Rectal smooth muscle tissue (tissue), 1 donor: ENCODE measurements around the gene RAB5A.

Source experiments
- H3K27ac ChIP-seq: one replicate; pipeline ENCODE4 v1.7.0; 2013; ENCODE audit warnings: low read depth, low read length, inconsistent platforms
- H3K27me3 ChIP-seq: one replicate; pipeline ENCODE4 v1.7.0; 2013; ENCODE audit warnings: low read length; ENCODE audit not compliant: control insufficient read depth, insufficient read depth
- H3K36me3 ChIP-seq: one replicate; pipeline ENCODE4 v1.7.0; 2013; ENCODE audit warnings: low read length; ENCODE audit not compliant: control insufficient read depth, insufficient read depth
- H3K4me1 ChIP-seq: one replicate; pipeline ENCODE4 v1.7.0; 2013; ENCODE audit warnings: low read length; ENCODE audit not compliant: control insufficient read depth, insufficient read depth
- H3K4me3 ChIP-seq: one replicate; pipeline ENCODE4 v1.7.0; 2013; ENCODE audit warnings: low read length
- H3K9ac ChIP-seq: one replicate; pipeline ENCODE4 v1.7.0; 2013; ENCODE audit warnings: low read length

The RAB5A gene

DNA sequence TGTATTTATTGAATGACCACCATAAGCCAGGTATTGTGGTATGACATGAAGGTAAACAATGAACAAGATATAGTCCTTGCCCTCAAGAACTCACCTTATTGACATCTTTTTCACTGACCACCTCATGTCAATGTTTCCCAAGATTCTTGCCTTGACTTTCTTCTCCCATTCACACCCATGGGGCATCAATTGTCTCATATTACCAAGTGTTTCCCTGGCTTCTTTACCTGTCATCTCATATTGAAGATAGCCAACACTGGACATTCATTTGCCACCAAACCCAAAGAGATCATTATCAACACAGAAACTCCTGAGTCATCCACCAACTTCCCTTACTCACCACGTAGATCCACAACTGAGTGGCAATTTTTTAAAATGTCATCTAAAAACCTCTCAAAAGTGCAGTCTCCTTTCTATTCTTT, 15.1 kb upstream of the RAB5A start:
- Histone ChIP-seq H3K27me3 (no peaks in the 10 kb centered on the region), H3K9ac (no peak overlapping the region), H3K36me3 (no peaks in the 10 kb centered on the region), H3K4me3 (no peak overlapping the region), H3K27ac (no peak overlapping the region), H3K4me1 (no peaks in the 10 kb centered on the region)

DNA sequence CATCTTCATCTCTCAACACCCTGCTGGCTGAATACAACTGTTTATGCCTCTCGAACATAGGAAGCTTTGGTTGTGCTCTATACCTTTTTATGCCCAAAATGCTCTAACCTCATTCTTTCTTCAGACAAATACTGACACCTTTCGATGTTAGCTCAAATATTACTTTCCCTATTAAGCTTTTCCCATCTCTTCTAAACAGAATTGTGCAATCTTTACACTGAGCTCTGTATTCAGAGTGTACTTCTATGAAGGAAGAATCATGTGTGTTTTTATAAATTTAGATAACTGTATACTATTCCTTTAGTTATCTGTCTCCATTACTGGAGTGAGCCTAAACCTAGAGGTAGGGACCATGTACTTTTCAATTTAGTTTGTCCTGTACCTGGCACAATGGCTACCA, 14.5 kb upstream of the RAB5A start:
- H3K36me3 ChIP-seq: no peaks in the 10 kb centered on the region
- no peaks in the 10 kb centered on the region for H3K4me1 ChIP-seq
- H3K27me3 ChIP-seq: no peaks in the 10 kb centered on the region
- no peak overlapping the region for H3K27ac ChIP-seq
- H3K4me3 ChIP-seq: no peak overlapping the region
- no peak overlapping the region for H3K9ac ChIP-seq

DNA sequence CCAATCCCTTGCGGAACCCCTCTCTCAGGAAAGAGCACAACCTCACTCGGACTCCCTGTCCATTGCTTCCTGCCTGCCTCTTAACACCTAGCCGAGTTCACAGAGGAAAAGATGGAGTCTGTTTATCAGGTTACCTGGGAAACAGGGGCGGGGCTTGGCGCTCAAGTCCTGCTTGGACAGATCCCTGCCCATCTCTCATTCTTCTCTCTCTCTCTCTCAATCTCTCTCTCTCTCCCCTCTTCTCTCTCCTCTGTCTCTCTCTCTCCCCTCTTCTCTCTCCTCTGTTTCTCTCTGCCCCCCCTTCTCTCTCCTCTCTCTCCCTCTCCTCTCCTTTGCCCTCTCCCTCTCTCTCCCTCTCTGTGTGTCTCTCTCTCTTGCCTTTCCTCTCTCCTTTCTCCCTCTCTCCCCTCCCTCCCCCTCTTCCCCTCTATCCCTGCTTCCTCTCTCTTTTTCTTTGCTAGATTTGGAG, 12.8 kb upstream of the RAB5A start, which contains the start of gene EFHB:
TSS of gene EFHB (minus strand) at position 120 of the 469 bp plus-strand sequence. CDS start 199 bp downstream, outside the sequence.
- no peaks in the 10 kb centered on the region for H3K4me1 ChIP-seq

DNA sequence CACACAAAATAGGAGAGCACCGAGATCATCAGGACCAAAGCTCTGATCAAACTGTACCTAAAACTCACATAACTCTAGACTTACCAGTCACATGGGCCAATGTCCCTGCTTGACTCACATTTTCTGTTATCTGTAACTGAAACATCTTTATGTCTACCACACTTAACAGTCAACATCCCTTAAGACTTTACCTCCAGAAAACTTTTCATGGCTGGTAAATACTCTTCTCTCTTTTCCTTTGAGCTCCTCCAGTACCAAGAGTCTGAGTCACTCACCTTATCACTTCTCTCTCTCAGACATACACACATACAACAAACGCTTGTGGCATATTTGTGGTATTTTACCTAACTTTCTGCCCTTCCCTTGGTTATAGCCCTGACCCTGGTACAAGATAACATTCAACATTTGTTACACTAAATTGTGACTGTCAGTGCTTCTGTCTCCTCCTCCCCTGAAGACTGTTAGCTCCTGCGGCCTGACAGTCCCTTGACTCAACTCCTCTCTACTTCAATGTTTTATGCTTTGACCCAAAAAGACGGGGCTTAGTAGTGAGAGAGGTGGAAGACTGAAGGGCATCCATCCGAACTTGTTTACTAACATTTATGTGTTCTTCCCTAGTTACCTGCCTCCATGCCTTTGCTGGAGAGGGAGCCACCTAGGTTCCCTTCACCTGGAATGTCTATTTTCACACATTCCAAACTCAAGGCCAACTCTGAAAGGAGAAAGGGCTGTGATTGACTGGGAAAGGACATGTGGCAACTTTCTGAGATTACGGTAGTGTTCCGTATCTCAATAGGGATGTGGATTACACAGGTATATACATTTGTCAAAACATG, 9.2 kb upstream of the RAB5A start:
- Histone ChIP-seq H3K27me3 (no peaks in the 10 kb centered on the region), H3K36me3 (no peaks in the 10 kb centered on the region), H3K27ac (no peak overlapping the region), H3K9ac (no peak overlapping the region), H3K4me1 (no peaks in the 10 kb centered on the region), H3K4me3 (no peak overlapping the region)

More for the DNA sequence above, 12.8 kb upstream of the RAB5A start, which contains the start of gene EFHB:
- H3K4me3 ChIP-seq: no peak within 1 kb of the TSS
- no peak within 1 kb of the TSS for H3K9ac ChIP-seq
- H3K27me3 ChIP-seq: no peaks in the 10 kb centered on the region
- H3K27ac ChIP-seq: no peak within 1 kb of the TSS
- no peaks in the 10 kb centered on the region for H3K36me3 ChIP-seq

DNA sequence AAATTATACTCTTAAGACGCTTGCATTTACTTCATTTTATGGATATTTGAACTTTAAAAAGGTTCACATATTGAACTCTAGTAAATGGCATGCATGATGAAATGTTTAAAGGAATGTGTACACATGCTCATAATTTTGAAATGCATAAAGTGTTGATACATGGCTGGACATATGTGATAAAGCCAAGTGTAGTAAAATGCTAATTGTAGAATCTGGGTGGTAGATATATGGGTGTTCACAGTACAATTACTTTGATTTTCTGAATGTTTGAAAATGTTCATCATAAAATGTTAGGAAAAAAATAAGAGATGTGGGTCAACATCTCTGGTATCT, 8.6 kb upstream of the RAB5A start:
- H3K9ac ChIP-seq: no peak overlapping the region
- no peaks in the 10 kb centered on the region for H3K36me3 ChIP-seq
- H3K4me3 ChIP-seq: no peak overlapping the region
- H3K27me3 ChIP-seq: no peaks in the 10 kb centered on the region
- no peaks in the 10 kb centered on the region for H3K4me1 ChIP-seq
- no peak overlapping the region for H3K27ac ChIP-seq

DNA sequence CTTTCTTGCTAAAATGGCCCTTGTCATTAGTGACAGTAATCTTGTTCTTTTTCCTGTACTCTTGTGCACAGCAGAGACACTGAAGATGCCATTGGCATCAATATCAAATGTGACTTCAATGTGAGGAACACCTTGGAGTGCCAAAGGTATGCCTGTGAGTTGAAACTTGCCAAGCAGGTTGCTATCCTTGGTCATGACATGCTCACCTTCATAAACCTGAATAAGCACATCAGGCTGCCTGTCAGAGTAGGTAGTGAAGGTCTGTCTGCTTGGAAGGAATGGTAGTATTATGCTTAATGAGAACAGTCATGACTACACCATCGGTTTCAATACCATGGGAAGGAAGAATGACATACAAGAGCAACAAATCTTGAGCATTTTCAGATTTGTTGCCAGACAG, 6.3 kb upstream of the RAB5A start:
- H3K4me1 ChIP-seq: no peaks in the 10 kb centered on the region
- no peaks in the 10 kb centered on the region for H3K36me3 ChIP-seq
- H3K27ac ChIP-seq: no peak overlapping the region
- no peaks in the 10 kb centered on the region for H3K27me3 ChIP-seq
- no peak overlapping the region for H3K4me3 ChIP-seq
- no peak overlapping the region for H3K9ac ChIP-seq

DNA sequence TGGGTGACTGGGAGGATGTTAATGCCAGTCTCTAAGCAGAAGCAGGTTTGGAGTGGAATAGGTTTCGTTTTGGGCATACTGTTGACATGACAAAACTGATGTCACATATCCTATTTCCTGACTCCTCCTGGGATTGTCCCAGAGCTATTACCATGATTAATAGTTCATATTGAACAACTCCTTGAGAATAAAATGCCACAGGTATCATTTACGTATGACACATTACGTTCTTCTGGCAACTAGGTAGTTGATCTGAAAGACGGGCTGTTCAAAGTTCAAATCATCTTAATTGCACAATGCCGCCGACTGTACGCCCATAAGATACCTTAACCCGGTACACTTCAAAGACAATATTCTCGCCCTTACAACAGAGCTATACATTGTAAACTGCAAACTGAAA, 1.4 kb upstream of the RAB5A start:
- Histone ChIP-seq H3K36me3 (no peaks in the 10 kb centered on the region), H3K27ac (no peak overlapping the region), H3K9ac (no peak overlapping the region), H3K4me1 (peaks cover 12% of the 10 kb centered on the region), H3K27me3 (no peaks in the 10 kb centered on the region), H3K4me3 (peak overlapping the region; percentile 97)

DNA sequence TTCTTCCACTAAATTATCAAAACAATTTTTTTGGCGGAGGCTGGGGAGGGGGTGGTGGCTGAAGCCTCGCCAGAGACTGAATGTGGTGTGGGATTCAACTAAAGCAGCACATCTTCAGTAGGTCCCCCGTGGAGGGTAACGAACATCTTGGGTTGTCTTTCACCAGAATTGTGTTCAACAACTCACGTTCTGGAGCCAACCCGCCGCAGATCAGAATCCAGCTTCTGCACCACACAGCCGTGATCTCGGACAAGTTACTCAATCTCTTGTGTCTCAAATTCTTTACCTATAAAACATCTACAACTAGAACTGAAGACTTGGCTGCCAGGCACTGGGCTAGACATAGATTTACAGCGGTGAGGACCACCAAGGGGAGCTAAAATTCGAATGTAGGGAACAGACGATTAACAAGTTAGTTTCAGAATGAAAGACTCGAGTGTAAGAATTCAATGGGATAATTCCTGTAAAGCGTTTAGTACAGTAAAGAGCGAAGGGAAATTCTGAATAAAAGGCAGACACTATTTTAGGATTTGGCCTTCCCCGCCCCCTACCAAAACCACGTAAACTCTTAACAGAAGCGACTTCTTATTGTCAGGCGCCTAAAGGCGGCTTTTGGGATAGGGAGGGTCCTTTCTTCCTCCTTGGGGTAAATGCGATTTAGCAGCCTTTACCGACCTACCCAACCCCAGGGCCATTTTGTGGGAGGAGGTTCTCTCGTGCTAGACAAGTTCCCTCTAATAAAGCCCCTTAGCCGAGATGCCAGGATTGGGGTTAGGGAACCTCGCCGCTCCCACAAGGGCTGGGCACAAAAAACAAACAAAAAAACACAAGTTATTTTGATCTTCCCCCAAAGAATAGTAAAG, 697 bp upstream of the RAB5A start:
- Histone ChIP-seq H3K4me1 (peaks cover 12% of the 10 kb centered on the region), H3K36me3 (no peaks in the 10 kb centered on the region), H3K27ac (peak overlapping the region; percentile 97)

DNA sequence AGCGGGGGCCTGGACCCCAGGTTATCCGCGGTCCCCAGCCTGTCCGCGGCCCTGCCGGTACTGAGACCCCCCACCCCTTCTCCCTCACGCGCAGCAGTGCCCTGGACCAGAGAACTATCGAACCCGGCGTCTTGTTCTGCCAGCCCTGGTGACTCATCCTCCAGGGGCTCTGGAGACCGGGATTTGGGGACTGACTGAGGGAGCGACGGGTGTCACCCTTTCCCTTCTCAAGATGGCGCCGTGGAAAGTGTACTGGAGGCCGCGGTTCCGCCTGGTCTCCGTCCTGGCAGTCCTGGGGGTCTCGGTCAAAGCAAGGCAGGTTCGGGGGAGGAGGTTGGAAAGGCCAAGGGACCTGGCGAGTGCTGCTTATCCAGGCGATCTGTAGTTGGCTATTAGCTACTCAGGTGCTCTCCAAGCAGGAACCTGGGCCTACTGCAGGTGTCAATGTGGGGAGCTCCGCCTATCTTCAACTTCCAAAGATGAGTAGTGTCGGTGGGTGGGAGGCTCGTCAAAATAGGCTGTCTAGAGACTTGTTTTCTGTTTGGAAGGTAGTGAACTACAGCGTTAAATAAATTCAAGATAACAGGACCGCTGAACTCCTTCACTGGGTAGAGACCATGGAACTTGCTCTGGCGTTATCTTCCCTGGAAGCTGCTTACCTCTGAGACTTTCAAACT, 790 bp downstream of the RAB5A start:
- Histone ChIP-seq H3K4me1 (peaks cover 12% of the 10 kb centered on the region), H3K9ac (peak overlapping the region; percentile 100), H3K36me3 (peaks cover 5% of the 10 kb centered on the region), H3K4me3 (peak overlapping the region; percentile 97), H3K27me3 (no peaks in the 10 kb centered on the region), H3K27ac (peak overlapping the region; percentile 97)

More for the DNA sequence above, 697 bp upstream of the RAB5A start:
- Histone ChIP-seq H3K9ac (peak overlapping the region; percentile 58), H3K4me3 (peak overlapping the region; percentile 97), H3K27me3 (no peaks in the 10 kb centered on the region)

DNA sequence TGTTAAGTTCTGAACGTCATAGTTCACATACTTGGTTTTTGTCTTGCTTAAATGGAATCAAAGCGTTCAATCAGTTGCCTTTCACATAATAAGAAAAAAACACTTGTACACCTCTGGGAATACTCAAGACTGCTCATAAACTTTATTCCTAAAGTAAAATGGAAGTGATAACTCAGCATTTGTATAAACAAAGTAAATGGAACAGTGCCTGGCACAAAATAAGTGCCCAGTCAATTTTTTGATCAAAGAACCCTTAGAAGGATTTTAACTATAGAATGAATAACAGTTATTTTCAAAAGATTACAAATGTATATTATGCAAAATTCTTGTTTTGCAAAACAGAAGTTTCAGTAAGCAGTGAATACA, 1.3 kb downstream of the RAB5A start:
- Histone ChIP-seq H3K27ac (no peak overlapping the region), H3K27me3 (no peaks in the 10 kb centered on the region), H3K4me1 (peaks cover 12% of the 10 kb centered on the region), H3K4me3 (peak overlapping the region; percentile 97), H3K36me3 (peaks cover 5% of the 10 kb centered on the region), H3K9ac (no peak overlapping the region)

DNA sequence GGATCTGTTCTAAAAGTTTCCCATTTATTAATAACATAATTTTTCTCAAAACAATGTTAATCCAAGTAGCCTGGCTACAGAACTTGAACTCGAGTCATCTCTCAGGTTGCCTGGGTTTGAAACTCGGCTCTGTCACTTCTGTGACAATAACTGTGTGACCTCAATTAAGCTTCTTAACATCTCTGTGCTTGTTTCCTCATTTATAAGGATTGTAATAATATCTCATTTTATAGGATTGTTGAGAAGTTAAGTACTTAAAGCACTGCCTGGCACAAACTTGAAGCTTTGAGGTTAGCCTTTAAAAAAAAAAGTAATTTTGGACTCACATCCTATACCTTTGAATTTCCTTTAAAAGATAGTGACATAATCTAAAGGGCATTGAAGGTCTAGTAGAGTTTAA, 3.4 kb downstream of the RAB5A start:
- Histone ChIP-seq H3K4me1 (peaks cover 12% of the 10 kb centered on the region), H3K27me3 (no peaks in the 10 kb centered on the region), H3K36me3 (peaks cover 9% of the 10 kb centered on the region), H3K27ac (no peak overlapping the region), H3K9ac (no peak overlapping the region), H3K4me3 (no peak overlapping the region)

DNA sequence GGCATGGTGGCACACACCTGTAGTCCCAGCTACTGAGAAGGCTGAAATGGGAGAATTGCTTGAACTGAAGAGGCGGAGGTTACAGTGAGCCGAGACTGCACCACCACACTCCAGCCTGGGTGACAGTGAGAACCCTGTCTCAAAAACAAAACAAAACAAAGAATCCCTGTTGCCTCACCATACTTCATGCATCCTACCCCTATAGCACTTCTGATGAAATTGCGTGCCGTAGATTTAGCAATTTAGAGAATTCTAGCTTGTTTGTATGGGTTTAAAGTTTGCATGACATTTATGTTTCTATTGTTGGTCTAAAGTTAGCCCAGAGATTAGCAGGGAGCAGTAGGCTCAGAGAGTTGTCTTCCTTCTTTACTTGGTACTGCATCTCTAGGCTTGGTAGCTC, 7.8 kb downstream of the RAB5A start:
- H3K4me3 ChIP-seq: no peak overlapping the region
- H3K4me1 ChIP-seq: peaks cover 5% of the 10 kb centered on the region
- no peak overlapping the region for H3K27ac ChIP-seq
- peaks cover 9% of the 10 kb centered on the region for H3K36me3 ChIP-seq
- no peaks in the 10 kb centered on the region for H3K27me3 ChIP-seq
- no peak overlapping the region for H3K9ac ChIP-seq
